Measurements from ENCODE around the gene CDKAL1.

Gene CDKAL1

GRCh38 chr6:20684474-20684873, 150.2 kb downstream of the CDKAL1 start:
- DNase-seq: no peak

- DNase-seq: no peak
Measured at GRCh38 chr6:20686142-20686541, 151.9 kb downstream of the CDKAL1 start.

DNA sequence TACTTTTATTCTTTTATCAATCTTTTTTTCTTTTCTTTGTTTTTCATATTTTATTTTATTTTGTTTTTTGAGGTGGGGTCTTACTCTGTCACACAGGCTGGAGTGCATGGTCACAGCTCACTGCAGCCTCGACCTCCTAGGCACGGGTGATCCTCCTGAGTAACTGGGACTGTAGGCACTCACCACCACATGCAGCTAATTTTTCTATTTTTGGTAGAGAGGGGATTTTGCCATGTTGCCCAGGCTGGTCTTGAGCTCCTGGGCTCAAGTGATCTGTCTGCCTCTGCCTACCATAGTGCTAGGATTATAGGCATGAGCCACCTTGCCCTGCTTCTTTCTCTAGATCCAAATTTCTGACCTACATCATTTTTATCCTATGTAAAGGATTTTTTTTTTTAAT, 153.2 kb downstream of the CDKAL1 start:
- DNase-seq: no peak

GRCh38 chr6:20688710-20689500, 154.6 kb downstream of the CDKAL1 start:
- no peak for DNase-seq

GRCh38 chr6:20691185-20691584, 156.9 kb downstream of the CDKAL1 start:
- no peak for DNase-seq

- DNase-seq: no peak
Measured at GRCh38 chr6:20692023-20692422, 157.8 kb downstream of the CDKAL1 start.

- DNase-seq: no peak
Measured at GRCh38 chr6:20693466-20694063, 159.3 kb downstream of the CDKAL1 start.

DNA sequence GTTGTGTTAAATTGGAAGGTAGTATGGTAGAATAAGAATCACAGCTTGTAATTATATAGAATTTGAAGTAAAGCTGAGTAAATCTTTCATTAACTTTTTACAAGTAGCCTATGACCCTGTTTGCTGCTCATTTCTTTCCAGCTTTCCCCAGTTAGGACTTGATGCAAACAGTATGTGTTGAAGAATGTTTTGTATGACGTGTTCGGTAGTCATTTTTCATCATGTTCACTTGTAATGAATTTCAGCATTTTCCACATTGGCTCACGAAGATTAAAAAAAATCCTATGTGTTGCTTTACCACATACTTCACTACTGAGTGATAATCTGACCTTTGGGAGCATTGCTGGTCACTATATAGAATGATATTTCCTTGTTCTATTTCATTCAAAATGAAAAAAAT, 162.4 kb downstream of the CDKAL1 start:
- DNase-seq: no peak

- DNase-seq: no peak
Measured at GRCh38 chr6:20698675-20699074, 164.4 kb downstream of the CDKAL1 start.

DNA sequence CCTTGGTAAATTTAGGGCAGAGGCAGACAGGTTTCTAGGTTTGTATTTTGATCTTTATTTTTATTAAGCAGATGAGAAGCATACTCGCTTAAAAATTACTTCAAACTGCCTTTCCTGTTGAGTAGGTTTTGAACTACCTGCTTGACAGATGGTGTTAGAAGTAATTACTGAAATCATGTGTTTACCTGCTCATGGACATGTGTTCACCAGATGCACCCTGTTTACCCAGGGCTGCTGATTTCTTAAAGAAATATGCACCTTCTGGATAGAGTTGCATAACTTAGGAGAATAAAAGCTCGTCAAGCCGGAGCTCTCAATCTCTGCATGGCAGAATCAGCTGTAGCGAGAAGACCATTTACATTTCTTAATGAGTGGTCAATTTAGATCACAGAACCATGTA, 165.1 kb downstream of the CDKAL1 start:
- no peak for DNase-seq

- DNase-seq: no peak
Measured at GRCh38 chr6:20700375-20700774, 166.1 kb downstream of the CDKAL1 start.

DNA sequence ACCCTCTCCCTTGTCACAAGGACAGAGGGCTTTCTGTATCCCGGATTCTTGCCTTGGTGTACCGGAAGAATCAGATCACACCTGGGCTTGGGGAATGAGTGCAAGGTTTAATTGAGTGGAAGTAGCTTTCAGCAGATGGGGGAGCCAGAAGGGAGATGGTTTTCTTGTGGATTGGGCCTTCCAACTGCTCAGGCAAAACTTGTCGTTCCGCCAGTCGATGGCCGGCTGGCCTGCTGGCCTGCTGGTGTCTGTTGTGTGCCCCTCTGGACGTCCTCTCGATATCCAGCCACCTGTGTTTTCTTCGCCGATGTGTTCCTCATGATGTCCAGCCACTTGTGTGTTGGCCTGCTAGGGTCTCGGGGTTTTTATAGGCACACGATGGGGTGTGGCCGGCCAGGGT, 168.1 kb downstream of the CDKAL1 start:
- no peak for DNase-seq

GRCh38 chr6:20703049-20703448, 168.8 kb downstream of the CDKAL1 start:
- no peak for DNase-seq

DNA sequence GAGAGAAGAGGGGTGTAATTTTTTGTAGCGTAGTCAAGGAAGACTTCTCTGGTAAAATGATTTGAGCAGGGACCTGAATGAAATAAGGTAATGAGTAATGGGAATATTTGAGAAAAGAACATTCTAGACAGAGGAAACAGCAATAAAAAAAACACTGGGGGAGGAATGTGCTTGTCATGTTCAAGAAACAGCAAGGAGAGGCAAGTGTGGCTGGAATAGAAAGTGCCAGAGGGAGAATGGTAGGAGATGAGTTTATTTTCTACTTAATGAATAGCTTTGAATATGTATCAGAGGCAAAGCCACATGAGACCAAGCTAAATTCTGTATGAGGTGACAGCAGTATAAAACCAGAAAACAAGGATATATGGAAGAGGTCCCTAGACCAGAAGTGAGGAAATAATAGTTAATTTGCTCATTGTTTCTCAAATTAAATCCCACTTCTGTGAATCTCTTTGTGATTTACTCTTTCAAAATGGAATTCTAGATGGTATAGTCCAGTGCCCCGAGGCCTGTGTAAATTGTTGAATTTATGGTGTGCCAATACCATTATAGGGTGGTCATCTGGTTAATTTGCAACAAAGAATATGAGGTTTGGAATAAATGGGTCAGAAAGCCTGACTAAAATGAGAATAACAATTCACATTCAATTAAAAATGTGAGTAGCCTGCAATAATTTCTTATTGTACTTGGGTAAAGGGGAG, 170.2 kb downstream of the CDKAL1 start:
- no peak for DNase-seq

DNA sequence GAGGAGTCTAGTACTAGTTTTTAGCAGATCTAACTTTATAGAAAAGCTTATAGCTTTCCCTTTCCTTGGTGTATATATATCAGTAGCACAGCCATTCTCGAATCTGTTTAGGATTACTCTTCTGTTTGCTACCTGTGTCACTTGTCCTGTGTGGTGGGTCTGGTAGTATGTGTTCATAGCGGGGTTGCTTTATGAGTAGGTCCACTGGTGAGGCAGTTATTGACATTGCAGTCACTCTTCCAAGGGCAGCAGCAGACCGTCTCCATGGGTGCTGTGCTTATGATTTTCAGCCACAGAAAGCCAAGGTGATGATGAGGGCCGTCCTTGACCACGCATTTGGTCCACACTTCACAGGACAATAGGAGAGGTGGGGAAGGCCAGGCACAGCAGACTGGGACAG, 171.5 kb downstream of the CDKAL1 start:
- no peak for DNase-seq

GRCh38 chr6:20706238-20706938, 172.1 kb downstream of the CDKAL1 start:
- DNase-seq: no peak

DNA sequence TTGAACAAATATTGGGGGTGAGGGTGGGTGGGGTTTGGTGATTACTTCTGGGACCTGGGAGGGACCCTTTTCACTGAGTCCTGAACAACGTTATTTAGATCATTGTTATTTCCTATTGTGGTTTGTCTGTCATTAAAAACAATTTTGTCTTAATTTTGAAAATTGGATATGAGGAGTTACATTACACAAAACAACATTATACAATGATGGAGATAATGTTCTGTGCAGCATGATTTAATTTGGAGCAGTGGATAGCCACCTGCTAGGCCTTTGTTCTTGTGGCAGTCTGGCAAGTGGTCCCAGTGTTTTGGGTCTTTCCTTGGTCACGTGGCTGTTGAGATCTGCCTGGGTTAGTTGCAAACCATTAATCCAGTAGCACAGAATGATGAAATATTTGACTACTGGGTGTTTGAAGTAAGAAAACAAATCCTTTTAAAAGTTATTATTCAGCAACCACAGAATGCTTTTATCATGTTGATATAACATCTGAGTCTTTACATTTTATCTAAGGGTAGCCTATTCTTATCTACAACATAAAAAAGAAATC, 172.8 kb downstream of the CDKAL1 start:
- DNase-seq: no peak

DNA sequence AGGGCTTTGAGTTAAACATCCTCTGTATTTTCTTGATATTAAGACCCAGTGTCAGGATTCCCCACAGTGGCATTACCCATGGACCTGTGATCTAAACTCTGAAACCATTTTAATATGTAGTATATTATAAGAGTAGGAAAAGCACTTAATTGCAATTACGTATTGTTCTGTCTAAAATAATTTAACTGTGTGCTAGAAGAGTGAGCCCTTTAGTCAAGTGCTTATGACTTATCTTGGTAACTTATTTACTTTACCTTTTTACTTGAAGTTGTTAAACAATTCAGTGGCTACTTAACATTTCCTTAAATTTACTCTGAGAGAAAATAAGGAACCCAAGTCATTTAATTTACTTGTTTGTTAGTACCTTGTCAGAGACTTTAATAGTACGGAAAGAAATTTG, 173.6 kb downstream of the CDKAL1 start:
- DNase-seq: no peak

GRCh38 chr6:20708367-20709124, 174.3 kb downstream of the CDKAL1 start:
- DNase-seq: no peak

- no peak for DNase-seq
Measured at GRCh38 chr6:20709451-20709850, 175.2 kb downstream of the CDKAL1 start.

- DNase-seq: no peak
Measured at GRCh38 chr6:20710341-20710740, 176.1 kb downstream of the CDKAL1 start.

GRCh38 chr6:20711518-20711917, 177.3 kb downstream of the CDKAL1 start:
- DNase-seq: no peak

All from CD4-positive, alpha-beta T cell treated with Interferon gamma for 1 hour (primary cell).